Measurements from ENCODE around the gene OBI1.

OBI1 gene

DNA sequence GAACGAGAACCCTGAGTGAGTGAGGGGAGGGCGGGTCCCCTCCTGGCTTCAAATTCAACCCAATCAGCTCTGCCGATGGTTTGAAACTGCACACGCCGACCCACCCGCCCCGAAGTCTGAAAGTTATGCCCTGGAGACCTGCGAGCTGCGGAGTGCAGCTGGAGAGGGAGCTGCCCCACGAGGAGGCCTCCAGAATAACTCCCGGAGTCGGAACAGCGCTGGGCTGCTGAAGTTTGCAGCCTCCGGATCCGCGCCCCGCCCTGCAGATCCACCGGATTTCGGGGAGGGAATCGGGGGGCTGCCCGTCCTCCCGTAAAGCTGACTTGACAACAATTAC is 62.6 kb downstream of the OBI1 start:
- Histone ChIP-seq H2AFZ (ENCODE audit: low read length) (no peak overlapping the region), H3K9me3 (ENCODE audit: low read length) (no peaks in the 10 kb centered on the region), H3K36me3 (ENCODE audit: insufficient read depth, low read length) (peaks cover 5% of the 10 kb centered on the region; the same call in 1 of the 2 replicates), H3F3A (ENCODE audit: insufficient read depth, low read length) (no peaks in the 10 kb centered on the region), H3K4me3 (ENCODE audit: low read depth, low read length, poor library complexity, severe bottlenecking) (no peak overlapping the region), H4K20me1 (ENCODE audit: insufficient read depth, low read length) (no peaks in the 10 kb centered on the region; the same call in 1 of the 2 replicates), H3K4me2 (ENCODE audit: low read length) (no peak overlapping the region), H3K27ac (ENCODE audit: low read depth, low read length, poor library complexity, severe bottlenecking) (no peak overlapping the region), H3K27me3 (ENCODE audit: insufficient read depth, low read length) (no peaks in the 10 kb centered on the region; the same call in 1 of the 2 replicates), H3K9ac (ENCODE audit: low read length) (no peak overlapping the region), H3K9me2 (ENCODE audit: low read depth, low read length) (no peaks in the 10 kb centered on the region), H3K4me1 (ENCODE audit: insufficient read depth, low read length, severe bottlenecking) (no peaks in the 10 kb centered on the region), H3K79me2 (ENCODE audit: insufficient read depth, low read length) (no peaks in the 10 kb centered on the region)
- TF ChIP-seq EZH2 (IDR thresholded peaks at IDR 0.05; ENCODE audit: borderline replicate concordance, low read length): no peak
- TF ChIP-seq, protein P1, sequence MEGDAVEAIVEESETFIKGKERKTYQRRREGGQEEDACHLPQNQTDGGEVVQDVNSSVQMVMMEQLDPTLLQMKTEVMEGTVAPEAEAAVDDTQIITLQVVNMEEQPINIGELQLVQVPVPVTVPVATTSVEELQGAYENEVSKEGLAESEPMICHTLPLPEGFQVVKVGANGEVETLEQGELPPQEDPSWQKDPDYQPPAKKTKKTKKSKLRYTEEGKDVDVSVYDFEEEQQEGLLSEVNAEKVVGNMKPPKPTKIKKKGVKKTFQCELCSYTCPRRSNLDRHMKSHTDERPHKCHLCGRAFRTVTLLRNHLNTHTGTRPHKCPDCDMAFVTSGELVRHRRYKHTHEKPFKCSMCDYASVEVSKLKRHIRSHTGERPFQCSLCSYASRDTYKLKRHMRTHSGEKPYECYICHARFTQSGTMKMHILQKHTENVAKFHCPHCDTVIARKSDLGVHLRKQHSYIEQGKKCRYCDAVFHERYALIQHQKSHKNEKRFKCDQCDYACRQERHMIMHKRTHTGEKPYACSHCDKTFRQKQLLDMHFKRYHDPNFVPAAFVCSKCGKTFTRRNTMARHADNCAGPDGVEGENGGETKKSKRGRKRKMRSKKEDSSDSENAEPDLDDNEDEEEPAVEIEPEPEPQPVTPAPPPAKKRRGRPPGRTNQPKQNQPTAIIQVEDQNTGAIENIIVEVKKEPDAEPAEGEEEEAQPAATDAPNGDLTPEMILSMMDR (IDR thresholded peaks at IDR 0.05; ENCODE audit: low read length): no peak

DNA sequence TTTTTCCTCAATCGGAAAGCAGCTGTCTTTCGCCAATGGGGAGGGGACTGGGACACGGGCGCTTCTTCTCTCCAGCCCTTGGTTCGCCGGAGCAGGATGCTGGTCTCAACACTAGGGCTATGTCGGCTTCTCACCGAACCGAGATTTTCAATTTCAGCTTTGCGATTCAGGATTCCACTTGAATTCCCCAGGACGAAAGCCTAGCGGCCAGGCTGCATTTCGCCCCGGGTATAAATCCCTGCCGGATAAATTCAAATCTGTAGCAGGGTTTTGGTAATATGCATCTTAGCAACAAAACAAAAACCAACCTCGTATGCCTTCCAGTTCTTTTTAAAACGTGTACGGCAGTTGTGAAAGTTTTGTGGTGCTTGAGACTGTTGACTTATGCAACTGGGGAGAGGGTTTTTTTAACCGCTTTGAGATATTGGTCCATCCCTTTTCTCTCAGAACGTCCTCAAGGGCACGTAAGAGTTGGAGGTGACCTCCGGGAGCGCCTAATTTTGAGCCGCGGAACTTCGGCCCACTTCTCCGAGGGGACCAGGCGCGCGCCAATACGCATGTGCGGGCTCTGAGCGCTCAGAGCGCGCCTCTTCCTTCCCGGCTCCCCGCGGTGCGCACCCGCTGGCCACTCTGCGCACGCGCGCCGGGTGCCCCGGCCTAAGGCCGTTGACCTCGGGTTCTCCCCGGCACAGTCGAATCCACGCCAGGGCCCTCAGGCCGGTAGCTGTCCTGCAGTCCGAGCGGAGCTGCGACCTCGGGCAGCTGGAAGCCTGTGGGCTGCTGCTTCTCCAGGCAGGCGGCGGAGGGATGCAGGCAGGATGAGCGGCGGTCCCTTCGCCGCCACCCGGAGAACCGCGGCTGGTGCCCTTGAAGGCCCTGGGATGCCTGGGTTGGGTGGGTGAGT is 63.2 kb downstream of the OBI1 start:
- Histone ChIP-seq H4K20me1 (ENCODE audit: insufficient read depth, low read length) (no peaks in the 10 kb centered on the region; the same call in 1 of the 2 replicates), H2AFZ (ENCODE audit: low read length) (no peak overlapping the region), H3F3A (ENCODE audit: insufficient read depth, low read length) (no peaks in the 10 kb centered on the region), H3K4me3 (ENCODE audit: low read depth, low read length, poor library complexity, severe bottlenecking) (no peak overlapping the region), H3K27ac (ENCODE audit: low read depth, low read length, poor library complexity, severe bottlenecking) (no peak overlapping the region), H3K4me1 (ENCODE audit: insufficient read depth, low read length, severe bottlenecking) (no peaks in the 10 kb centered on the region), H3K4me2 (ENCODE audit: low read length) (no peak overlapping the region), H3K9me3 (ENCODE audit: low read length) (no peaks in the 10 kb centered on the region), H3K9ac (ENCODE audit: low read length) (no peak overlapping the region), H3K36me3 (ENCODE audit: insufficient read depth, low read length) (no peaks in the 10 kb centered on the region; the same call in 1 of the 2 replicates), H3K27me3 (ENCODE audit: insufficient read depth, low read length) (no peaks in the 10 kb centered on the region; the same call in 1 of the 2 replicates), H3K9me2 (ENCODE audit: low read depth, low read length) (no peaks in the 10 kb centered on the region), H3K79me2 (ENCODE audit: insufficient read depth, low read length) (no peaks in the 10 kb centered on the region)
- TF ChIP-seq, protein P1 (IDR thresholded peaks at IDR 0.05; ENCODE audit: low read length): no peak
- no peak for TF ChIP-seq EZH2 (IDR thresholded peaks at IDR 0.05; ENCODE audit: borderline replicate concordance, low read length)

DNA sequence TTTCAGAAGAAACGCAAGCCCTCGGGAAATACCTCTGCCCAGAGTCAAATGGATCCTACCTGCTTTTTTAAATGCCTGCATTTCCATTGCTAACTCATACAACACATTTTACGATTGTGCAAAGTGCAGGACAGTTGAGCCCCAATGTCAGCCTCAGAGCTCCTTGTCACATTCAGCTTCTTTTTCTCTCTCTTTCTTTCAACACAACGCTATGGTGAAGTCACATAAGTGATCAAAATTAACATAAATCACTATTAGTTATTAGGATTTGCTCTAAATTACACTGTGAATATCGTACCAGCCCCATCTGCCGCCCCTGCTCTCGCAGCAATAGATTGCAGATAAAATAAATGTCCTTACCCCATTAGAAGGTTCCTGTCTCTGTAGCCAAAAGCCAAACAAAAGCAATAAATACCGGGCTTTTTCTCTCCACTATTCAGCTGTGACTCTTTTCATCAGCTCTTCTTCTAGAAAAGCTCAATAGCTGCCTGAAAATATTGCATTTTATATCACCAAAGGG is 64.4 kb downstream of the OBI1 start:
- Histone ChIP-seq H3K9me2 (ENCODE audit: low read depth, low read length) (no peaks in the 10 kb centered on the region), H2AFZ (ENCODE audit: low read length) (no peak overlapping the region), H4K20me1 (ENCODE audit: insufficient read depth, low read length) (no peaks in the 10 kb centered on the region; the same call in 1 of the 2 replicates), H3F3A (ENCODE audit: insufficient read depth, low read length) (no peaks in the 10 kb centered on the region), H3K27me3 (ENCODE audit: insufficient read depth, low read length) (no peaks in the 10 kb centered on the region), H3K4me2 (ENCODE audit: low read length) (no peak overlapping the region), H3K4me3 (ENCODE audit: low read depth, low read length, poor library complexity, severe bottlenecking) (no peak overlapping the region), H3K9me3 (ENCODE audit: low read length) (no peaks in the 10 kb centered on the region), H3K36me3 (ENCODE audit: insufficient read depth, low read length) (no peaks in the 10 kb centered on the region; the same call in 1 of the 2 replicates), H3K9ac (ENCODE audit: low read length) (no peak overlapping the region), H3K4me1 (ENCODE audit: insufficient read depth, low read length, severe bottlenecking) (no peaks in the 10 kb centered on the region), H3K79me2 (ENCODE audit: insufficient read depth, low read length) (no peaks in the 10 kb centered on the region), H3K27ac (ENCODE audit: low read depth, low read length, poor library complexity, severe bottlenecking) (no peak overlapping the region)
- TF ChIP-seq EZH2 (IDR thresholded peaks at IDR 0.05; ENCODE audit: borderline replicate concordance, low read length): no peak
- TF ChIP-seq, protein P1 (IDR thresholded peaks at IDR 0.05; ENCODE audit: low read length): no peak
